ENCODE results near the gene ITGAE.
"Not testable (repeated sequence)": the region's sequence is repeated elsewhere in the genome, so short reads cannot be mapped to it uniquely, and the experiment has no call there.

Gene ITGAE

DNA sequence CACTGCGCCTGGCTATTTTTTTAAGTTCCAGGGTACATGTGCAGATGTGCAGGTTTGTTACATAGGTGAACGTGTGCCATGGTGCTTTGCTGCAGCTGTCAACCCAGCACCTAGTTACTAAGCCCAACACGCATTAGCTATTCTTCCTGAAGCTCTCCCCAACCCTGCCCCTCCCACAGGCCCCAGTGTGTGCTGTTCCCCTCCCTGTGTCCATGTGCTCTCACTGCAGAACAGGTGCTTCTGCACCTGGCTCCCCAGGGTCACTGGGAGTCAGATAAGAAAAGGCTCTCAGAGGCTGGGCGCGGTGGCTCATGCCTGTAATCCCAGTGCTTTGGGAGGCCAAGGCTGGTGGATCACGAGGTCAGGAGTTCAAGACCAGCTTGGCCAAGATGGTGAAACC, 71.1 kb downstream of the ITGAE start:
- TF ChIP-seq, protein P1, sequence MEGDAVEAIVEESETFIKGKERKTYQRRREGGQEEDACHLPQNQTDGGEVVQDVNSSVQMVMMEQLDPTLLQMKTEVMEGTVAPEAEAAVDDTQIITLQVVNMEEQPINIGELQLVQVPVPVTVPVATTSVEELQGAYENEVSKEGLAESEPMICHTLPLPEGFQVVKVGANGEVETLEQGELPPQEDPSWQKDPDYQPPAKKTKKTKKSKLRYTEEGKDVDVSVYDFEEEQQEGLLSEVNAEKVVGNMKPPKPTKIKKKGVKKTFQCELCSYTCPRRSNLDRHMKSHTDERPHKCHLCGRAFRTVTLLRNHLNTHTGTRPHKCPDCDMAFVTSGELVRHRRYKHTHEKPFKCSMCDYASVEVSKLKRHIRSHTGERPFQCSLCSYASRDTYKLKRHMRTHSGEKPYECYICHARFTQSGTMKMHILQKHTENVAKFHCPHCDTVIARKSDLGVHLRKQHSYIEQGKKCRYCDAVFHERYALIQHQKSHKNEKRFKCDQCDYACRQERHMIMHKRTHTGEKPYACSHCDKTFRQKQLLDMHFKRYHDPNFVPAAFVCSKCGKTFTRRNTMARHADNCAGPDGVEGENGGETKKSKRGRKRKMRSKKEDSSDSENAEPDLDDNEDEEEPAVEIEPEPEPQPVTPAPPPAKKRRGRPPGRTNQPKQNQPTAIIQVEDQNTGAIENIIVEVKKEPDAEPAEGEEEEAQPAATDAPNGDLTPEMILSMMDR (conservative IDR thresholded peaks at IDR 0.05; ENCODE audit: low read depth, low read length), result no peak
- no peak overlapping the region for H3K4me3 ChIP-seq (ENCODE audit: low read length)
- no peak for DNase-seq (ENCODE audit: low read depth)

DNA sequence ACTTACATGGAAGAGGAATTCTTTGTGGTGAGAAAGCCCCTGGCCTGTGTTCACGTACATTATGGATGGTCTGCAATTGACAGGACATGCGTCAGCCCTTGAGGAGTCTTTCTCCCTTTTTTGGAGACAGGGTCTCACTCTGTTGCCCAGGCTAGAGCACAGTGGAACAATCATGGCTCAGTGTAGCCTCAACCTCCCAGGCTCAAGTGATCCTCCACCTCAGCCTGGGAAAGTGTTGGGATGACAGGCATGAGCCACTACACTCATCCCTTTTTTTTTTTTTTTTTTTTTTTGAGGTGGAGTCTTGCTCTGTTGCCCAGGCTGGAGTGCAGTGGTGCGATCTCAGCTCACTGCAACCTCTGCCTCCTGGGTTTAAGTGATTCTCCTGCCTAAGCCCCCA, 72.9 kb downstream of the ITGAE start:
- not testable (repeated sequence) for DNase-seq (ENCODE audit: low read depth); H3K4me3 ChIP-seq (ENCODE audit: low read length)

DNA sequence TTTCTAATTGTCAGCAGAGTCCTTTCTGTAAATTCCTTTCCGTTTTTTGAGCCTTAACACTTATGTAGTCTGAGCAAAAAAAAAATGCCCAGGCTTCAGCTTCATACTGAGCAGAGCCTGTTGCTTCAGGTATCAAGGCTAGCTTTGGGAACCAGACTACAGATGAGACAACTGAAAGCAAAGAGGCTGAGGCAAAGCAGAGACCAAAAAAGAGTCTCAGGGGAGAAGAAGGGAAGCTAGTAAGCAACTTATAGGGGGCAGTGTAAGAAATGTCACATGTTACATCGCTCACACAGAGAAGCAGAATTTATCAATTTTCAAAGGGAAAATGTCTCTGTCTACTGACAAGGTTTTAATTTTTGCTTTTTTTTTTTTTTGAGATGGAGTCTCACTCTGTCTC, 73.9 kb downstream of the ITGAE start:
- DNase-seq (ENCODE audit: low read depth), result no peak
- H3K4me3 ChIP-seq (ENCODE audit: low read length), result no peak overlapping the region
- TF ChIP-seq, protein P1 (conservative IDR thresholded peaks at IDR 0.05; ENCODE audit: low read depth, low read length), result no peak

DNA sequence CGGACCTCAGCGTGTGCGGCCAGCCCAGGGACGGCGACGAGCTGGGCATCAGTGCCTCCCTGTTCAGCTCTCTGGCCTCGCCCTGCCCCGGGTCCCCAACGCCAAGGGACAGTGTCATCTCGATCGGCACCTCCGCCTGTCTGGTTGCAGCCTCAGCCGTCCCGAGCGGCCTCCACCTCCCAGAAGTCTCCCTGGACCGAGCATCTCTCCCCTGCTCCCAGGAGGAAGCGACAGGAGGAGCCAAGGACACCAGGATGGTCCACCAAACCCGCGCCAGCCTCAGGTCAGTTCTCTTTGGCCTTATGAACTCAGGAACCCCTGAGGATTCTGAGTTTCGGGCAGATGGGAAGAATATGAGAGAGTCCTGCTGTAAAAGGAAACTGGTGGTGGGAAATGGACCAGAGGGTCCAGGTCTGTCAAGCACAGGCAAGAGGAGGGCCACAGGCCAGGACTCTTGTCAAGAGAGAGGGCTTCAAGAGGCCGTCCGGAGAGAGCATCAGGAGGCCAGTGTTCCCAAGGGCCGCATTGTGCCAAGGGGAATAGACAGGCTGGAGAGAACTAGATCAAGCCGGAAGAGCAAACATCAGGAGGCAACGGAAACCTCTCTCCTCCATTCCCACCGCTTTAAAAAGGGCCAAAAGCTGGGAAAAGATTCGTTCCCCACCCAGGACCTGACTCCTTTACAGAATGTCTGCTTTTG, 76.5 kb downstream of the ITGAE start:
- DNase-seq (ENCODE audit: low read depth), result no peak
- peak overlapping the region; percentile 88 for H3K4me3 ChIP-seq (ENCODE audit: low read length)
- TF ChIP-seq, protein P1 (conservative IDR thresholded peaks at IDR 0.05; ENCODE audit: low read depth, low read length), result no peak

DNA sequence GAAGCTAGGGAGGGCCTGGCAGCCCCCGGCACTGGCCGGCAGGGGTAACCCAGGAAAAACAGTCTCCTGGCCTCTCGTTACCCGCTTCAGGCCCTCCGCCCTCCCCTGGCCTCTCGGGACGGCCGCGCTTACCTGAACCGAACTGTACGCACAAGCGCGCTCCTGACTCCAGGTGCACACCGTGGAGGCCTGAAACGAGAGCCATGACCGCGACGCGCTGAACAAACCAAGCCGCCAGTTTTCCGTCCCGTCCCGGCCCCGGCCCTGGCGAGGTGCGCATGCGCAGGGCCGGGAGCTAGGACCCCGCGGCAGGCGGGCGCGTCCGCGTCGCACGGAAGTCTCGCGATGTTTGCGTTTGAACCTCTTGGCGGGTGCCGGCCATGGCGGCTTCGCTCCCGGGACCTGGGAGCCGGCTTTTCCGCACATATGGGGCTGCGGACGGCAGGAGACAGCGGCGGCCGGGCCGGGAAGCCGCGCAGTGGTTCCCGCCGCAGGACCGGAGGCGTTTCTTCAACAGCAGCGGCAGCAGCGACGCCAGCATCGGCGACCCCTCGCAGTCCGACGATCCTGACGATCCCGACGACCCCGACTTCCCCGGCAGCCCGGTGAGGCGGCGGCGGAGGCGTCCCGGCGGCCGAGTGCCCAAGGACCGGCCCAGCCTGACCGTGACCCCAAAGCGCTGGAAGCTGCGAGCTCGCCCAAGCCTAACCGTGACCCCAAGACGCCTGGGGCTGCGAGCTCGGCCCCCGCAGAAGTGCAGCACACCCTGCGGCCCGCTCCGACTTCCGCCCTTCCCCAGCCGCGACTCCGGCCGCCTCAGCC, 77.2 kb downstream of the ITGAE start, which contains the start of gene HASPIN:
TSS of gene HASPIN (plus strand) at position 348 of the 822 bp plus-strand sequence. CDS start at position 381, 33 bp downstream.
- peak; percentile 45 for DNase-seq (ENCODE audit: low read depth)
- H3K4me3 ChIP-seq (ENCODE audit: low read length), result peak within 1 kb of the TSS; percentile 88
- TF ChIP-seq, protein P1 (conservative IDR thresholded peaks at IDR 0.05; ENCODE audit: low read depth, low read length), result peak; percentile 16

DNA sequence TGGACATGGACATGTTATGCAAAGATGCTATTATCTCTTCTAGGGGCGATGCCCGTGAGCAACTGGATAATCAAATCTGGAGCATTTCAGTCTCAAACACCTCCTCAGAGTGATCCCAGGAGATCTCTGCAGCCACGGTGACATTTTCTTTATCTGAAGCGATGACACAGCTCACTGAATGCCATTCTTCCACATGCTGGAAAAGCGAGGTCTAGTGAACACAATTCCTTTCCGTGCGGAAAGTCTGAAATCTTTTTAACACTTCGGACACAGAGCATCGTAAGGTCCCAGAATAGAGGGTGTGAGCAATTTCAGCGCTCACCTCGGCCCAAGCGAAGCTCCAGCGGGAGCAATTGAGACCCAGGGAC, 77.8 kb downstream of the ITGAE start:
- TF ChIP-seq, protein P1 (conservative IDR thresholded peaks at IDR 0.05; ENCODE audit: low read depth, low read length), result no peak
- DNase-seq (ENCODE audit: low read depth), result no peak
- peak overlapping the region; percentile 88 for H3K4me3 ChIP-seq (ENCODE audit: low read length)

DNA sequence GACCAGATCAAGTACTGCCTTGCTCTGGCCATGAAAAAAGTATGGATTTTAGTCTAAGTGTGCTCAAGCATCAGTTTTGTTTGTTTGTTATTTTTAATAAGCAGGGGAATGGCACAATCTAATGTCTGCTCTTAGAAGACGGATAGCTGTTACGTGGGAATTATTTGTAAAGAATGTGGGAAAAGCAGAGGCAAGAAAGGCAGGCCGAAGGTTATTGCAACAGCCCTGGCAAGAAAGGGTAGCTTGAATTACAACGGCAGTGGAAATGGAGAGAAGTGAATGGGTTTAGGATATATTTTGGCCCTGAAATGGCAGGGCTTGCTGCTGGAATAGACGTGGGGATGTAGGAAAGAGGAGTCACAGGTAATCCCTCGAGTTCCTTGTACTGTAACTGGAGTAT, 78.3 kb downstream of the ITGAE start:
- DNase-seq (ENCODE audit: low read depth), result no peak
- TF ChIP-seq, protein P1 (conservative IDR thresholded peaks at IDR 0.05; ENCODE audit: low read depth, low read length), result no peak
- H3K4me3 ChIP-seq (ENCODE audit: low read length), result peak overlapping the region; percentile 88
